Endothelial cell (in vitro differentiated cells): ENCODE results near the gene VKORC1L1. TPM values are rescaled to one million over a fixed set of nuclear protein-coding genes. Genes with fewer than 3 reads are reported as not detected.
"Not testable (repeated sequence)": the region's sequence is repeated elsewhere in the genome, so short reads cannot be mapped to it uniquely, and the experiment has no call there.

Experiments used
- DNase-seq: peaks from one replicate; pipeline ENCODE4 v3.0.0; 2021; ENCODE audit warnings: low spot score
- H3K27ac Mint-ChIP-seq: one replicate; pipeline ENCODE4 v1.8.0; 2021; ENCODE audit warnings: mixed read lengths, inconsistent platforms; ENCODE audit not compliant: unreplicated experiment
- H3K27me3 Mint-ChIP-seq: one replicate; pipeline ENCODE4 v1.8.0; 2021; ENCODE audit warnings: mild to moderate bottlenecking, moderate library complexity, mixed read lengths, inconsistent platforms; ENCODE audit not compliant: unreplicated experiment
- H3K36me3 Mint-ChIP-seq: one replicate; pipeline ENCODE4 v1.8.0; 2021; ENCODE audit warnings: mild to moderate bottlenecking, low read depth, mixed read lengths, inconsistent platforms; ENCODE audit not compliant: unreplicated experiment
- H3K4me1 Mint-ChIP-seq: one replicate; pipeline ENCODE4 v1.8.0; 2021; ENCODE audit warnings: mild to moderate bottlenecking, mixed read lengths, inconsistent platforms; ENCODE audit not compliant: unreplicated experiment
- H3K4me3 Mint-ChIP-seq: one replicate; pipeline ENCODE4 v1.8.0; 2021; ENCODE audit warnings: mild to moderate bottlenecking, mixed read lengths, inconsistent platforms; ENCODE audit not compliant: unreplicated experiment
- H3K9me3 Mint-ChIP-seq: one replicate; pipeline ENCODE4 v1.8.0; 2021; ENCODE audit warnings: mixed read lengths, inconsistent platforms; ENCODE audit not compliant: unreplicated experiment
- total RNA-seq: library from RNA; stranded (reverse); fragmentation: NEBNext Ultra II Directional; extraction: Animal tissue kit (Norgen Biotek cat#: 25700); gene quantifications from one replicate; pipeline ENCODE4 v1.2.1, GENCODE V29; 2021; ENCODE audit not compliant: unreplicated experiment
- TF ChIP-seq, protein P1 (sequence below): fragments of 200-600 bp; sonication (generic); IDR thresholded peaks from one replicate; pipeline ENCODE4 v1.5.0; 2021; ENCODE audit warnings: antibody characterized with exemption; ENCODE audit not compliant: unreplicated experiment

The VKORC1L1 gene
- total RNA-seq, 1 donor from 2014 or later: 22.9 TPM

DNA sequence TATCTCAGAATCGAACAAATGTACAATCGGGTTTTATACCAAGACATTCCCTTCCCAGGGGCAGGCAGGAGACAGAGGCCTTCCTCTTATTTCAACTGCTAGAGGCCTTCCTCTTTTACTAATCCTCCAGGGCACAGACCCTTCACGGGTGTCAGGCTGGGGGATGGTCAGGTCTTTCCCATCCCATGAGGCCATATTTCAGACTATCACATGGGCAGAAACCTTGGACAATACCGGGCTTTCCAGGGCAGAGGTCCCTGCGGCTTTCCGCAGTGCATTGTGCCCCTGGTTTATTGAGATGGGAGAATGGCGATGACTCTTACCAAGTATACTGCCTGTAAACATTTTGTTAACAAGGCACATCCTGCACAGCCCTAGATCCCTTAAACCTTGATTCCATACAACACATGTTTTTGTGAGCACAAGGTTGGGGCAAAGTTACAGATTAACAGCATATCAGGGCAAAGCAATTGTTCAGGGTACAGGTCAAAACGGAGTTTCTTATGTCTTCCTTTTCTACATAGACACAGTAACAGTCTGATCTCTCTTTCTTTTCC lies 132.3 kb downstream of the VKORC1L1 start:
- H3K9me3 Mint-ChIP-seq, H3K4me1 Mint-ChIP-seq, H3K27me3 Mint-ChIP-seq, DNase-seq, H3K4me3 Mint-ChIP-seq, H3K36me3 Mint-ChIP-seq, H3K27ac Mint-ChIP-seq: not testable (repeated sequence)

DNA sequence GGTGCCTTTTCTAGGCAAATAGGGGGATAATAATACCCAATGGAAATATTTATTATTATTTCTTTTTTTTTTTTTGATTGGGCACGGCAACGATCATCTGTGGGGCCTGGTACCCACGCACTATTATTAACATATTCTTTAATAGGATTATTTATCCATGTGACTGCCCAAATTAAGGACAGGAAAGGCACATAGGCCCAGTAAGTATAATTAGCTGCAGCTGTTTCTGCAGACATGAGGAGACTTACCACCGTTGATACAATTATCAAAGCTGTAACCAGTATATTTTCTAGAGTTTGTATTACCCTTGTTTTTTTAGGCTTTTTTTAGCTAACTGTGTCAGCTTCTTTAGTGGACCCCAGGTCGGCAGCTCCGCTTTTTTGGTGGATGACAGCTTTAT lies 134.4 kb downstream of the VKORC1L1 start:
- no peak for DNase-seq
- no peaks in the 10 kb centered on the region for H3K36me3 Mint-ChIP-seq
- H3K27ac Mint-ChIP-seq: no peak overlapping the region
- H3K4me1 Mint-ChIP-seq: peaks cover 6% of the 10 kb centered on the region
- H3K27me3 Mint-ChIP-seq: peaks cover 3% of the 10 kb centered on the region
- H3K4me3 Mint-ChIP-seq: no peak overlapping the region
- TF ChIP-seq, protein P1, sequence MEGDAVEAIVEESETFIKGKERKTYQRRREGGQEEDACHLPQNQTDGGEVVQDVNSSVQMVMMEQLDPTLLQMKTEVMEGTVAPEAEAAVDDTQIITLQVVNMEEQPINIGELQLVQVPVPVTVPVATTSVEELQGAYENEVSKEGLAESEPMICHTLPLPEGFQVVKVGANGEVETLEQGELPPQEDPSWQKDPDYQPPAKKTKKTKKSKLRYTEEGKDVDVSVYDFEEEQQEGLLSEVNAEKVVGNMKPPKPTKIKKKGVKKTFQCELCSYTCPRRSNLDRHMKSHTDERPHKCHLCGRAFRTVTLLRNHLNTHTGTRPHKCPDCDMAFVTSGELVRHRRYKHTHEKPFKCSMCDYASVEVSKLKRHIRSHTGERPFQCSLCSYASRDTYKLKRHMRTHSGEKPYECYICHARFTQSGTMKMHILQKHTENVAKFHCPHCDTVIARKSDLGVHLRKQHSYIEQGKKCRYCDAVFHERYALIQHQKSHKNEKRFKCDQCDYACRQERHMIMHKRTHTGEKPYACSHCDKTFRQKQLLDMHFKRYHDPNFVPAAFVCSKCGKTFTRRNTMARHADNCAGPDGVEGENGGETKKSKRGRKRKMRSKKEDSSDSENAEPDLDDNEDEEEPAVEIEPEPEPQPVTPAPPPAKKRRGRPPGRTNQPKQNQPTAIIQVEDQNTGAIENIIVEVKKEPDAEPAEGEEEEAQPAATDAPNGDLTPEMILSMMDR: no peak
- H3K9me3 Mint-ChIP-seq: no peaks in the 10 kb centered on the region

Other genes starting within 250 kb of the VKORC1L1 start
- 53.6 TPM for gene GUSB, start 109.1 kb downstream of the VKORC1L1 start, total RNA-seq
- gene ASL, start 202.7 kb downstream of the VKORC1L1 start, total RNA-seq: 48.3 TPM
- 19.2 TPM for gene CRCP, start 241.8 kb downstream of the VKORC1L1 start, total RNA-seq